Measurements from ENCODE around the gene EFTUD2. TPM values are rescaled to one million over a fixed set of nuclear protein-coding genes. Genes with fewer than 3 reads are reported as not detected.

EFTUD2 gene
- total RNA-seq, 1 donor from 2014 or later: 79.3 TPM

GRCh38 chr17:44905006-44906000, 6.1 kb upstream of the EFTUD2 start:
- Histone ChIP-seq H3K27me3 (ENCODE audit: control insufficient read depth in 3 of 3, insufficient read depth in 3 of 3, low read length in 3 of 3) (peaks cover 0 to 1% (median 0%) of the 10 kb centered on the region in 3 donors), H3K9ac (ENCODE audit: low read depth in 1 of 3, low read length in 3 of 3) (no peak overlapping the region), H3K27ac (ENCODE audit: low read depth, low read length) (no peak overlapping the region), H3K4me3 (ENCODE audit: low read length in 3 of 3) (no peak overlapping the region), H3K4me1 (ENCODE audit: control insufficient read depth in 3 of 3, insufficient read depth in 3 of 3, low read length in 3 of 3) (peaks cover under 1 to 6% (median 2%) of the 10 kb centered on the region in 3 donors), H3K36me3 (ENCODE audit: control insufficient read depth in 3 of 3, insufficient read depth in 3 of 3, low read length in 3 of 3) (no peaks in the 10 kb centered on the region), H3K9me3 (ENCODE audit: control insufficient read depth in 3 of 3, low read length in 3 of 3) (no peaks in the 10 kb centered on the region)

- Histone ChIP-seq H3K27me3 (ENCODE audit: control insufficient read depth in 3 of 3, insufficient read depth in 3 of 3, low read length in 3 of 3) (no peaks in the 10 kb centered on the region), H3K9me3 (ENCODE audit: control insufficient read depth in 3 of 3, low read length in 3 of 3) (no peaks in the 10 kb centered on the region)
Measured at GRCh38 chr17:44904001-44904984, 5.0 kb upstream of the EFTUD2 start.

GRCh38 chr17:44903012-44903685, 3.9 kb upstream of the EFTUD2 start:
- no peak overlapping the region for H3K9ac ChIP-seq (ENCODE audit: low read depth in 1 of 3, low read length in 3 of 3)
- H3K36me3 ChIP-seq (ENCODE audit: control insufficient read depth in 3 of 3, insufficient read depth in 3 of 3, low read length in 3 of 3): peaks cover 0 to 2% (median 0%) of the 10 kb centered on the region in 3 donors
- no peak overlapping the region for H3K4me3 ChIP-seq (ENCODE audit: low read length in 3 of 3)
- H3K27ac ChIP-seq (ENCODE audit: low read depth, low read length): no peak overlapping the region
- H3K27me3 ChIP-seq (ENCODE audit: control insufficient read depth in 3 of 3, insufficient read depth in 3 of 3, low read length in 3 of 3): no peaks in the 10 kb centered on the region
- no peaks in the 10 kb centered on the region for H3K9me3 ChIP-seq (ENCODE audit: control insufficient read depth in 3 of 3, low read length in 3 of 3)
- H3K4me1 ChIP-seq (ENCODE audit: control insufficient read depth in 3 of 3, insufficient read depth in 3 of 3, low read length in 3 of 3): peaks cover 11 to 24% (median 12%) of the 10 kb centered on the region in 3 donors

More at GRCh38 chr17:44904001-44904984, 5.0 kb upstream of the EFTUD2 start:
- Histone ChIP-seq H3K27ac (ENCODE audit: low read depth, low read length) (no peak overlapping the region), H3K4me3 (ENCODE audit: low read length in 3 of 3) (no peak overlapping the region), H3K4me1 (ENCODE audit: control insufficient read depth in 3 of 3, insufficient read depth in 3 of 3, low read length in 3 of 3) (peaks cover 7 to 13% (median 8%) of the 10 kb centered on the region in 3 donors), H3K36me3 (ENCODE audit: control insufficient read depth in 3 of 3, insufficient read depth in 3 of 3, low read length in 3 of 3) (no peaks in the 10 kb centered on the region), H3K9ac (ENCODE audit: low read depth in 1 of 3, low read length in 3 of 3) (no peak overlapping the region)

- Histone ChIP-seq H3K27ac (ENCODE audit: low read depth, low read length) (no peak overlapping the region), H3K4me3 (ENCODE audit: low read length in 3 of 3) (no peak overlapping the region), H3K4me1 (ENCODE audit: control insufficient read depth in 3 of 3, insufficient read depth in 3 of 3, low read length in 3 of 3) (peaks cover 11 to 24% (median 12%) of the 10 kb centered on the region in 3 donors), H3K36me3 (ENCODE audit: control insufficient read depth in 3 of 3, insufficient read depth in 3 of 3, low read length in 3 of 3) (peaks cover 0 to 2% (median 0%) of the 10 kb centered on the region in 3 donors), H3K9ac (ENCODE audit: low read depth in 1 of 3, low read length in 3 of 3) (no peak overlapping the region), H3K27me3 (ENCODE audit: control insufficient read depth in 3 of 3, insufficient read depth in 3 of 3, low read length in 3 of 3) (no peaks in the 10 kb centered on the region), H3K9me3 (ENCODE audit: control insufficient read depth in 3 of 3, low read length in 3 of 3) (no peaks in the 10 kb centered on the region)
Measured at GRCh38 chr17:44902135-44902760, 3.0 kb upstream of the EFTUD2 start.

- Histone ChIP-seq H3K9me3 (ENCODE audit: control insufficient read depth in 3 of 3, low read length in 3 of 3) (no peaks in the 10 kb centered on the region), H3K4me1 (ENCODE audit: control insufficient read depth in 3 of 3, insufficient read depth in 3 of 3, low read length in 3 of 3) (peaks cover 11 to 23% (median 12%) of the 10 kb centered on the region in 3 donors), H3K27ac (ENCODE audit: low read depth, low read length) (no peak overlapping the region), H3K9ac (ENCODE audit: low read depth in 1 of 3, low read length in 3 of 3) (no peak overlapping the region), H3K36me3 (ENCODE audit: control insufficient read depth in 3 of 3, insufficient read depth in 3 of 3, low read length in 3 of 3) (peaks cover 0 to 2% (median 0%) of the 10 kb centered on the region in 3 donors), H3K4me3 (ENCODE audit: low read length in 3 of 3) (no peak overlapping the region), H3K27me3 (ENCODE audit: control insufficient read depth in 3 of 3, insufficient read depth in 3 of 3, low read length in 3 of 3) (no peaks in the 10 kb centered on the region)
Measured at GRCh38 chr17:44901411-44901921, 2.2 kb upstream of the EFTUD2 start.

GRCh38 chr17:44900894-44901293, 1.6 kb upstream of the EFTUD2 start:
- Histone ChIP-seq H3K27ac (ENCODE audit: low read depth, low read length) (no peak overlapping the region), H3K36me3 (ENCODE audit: control insufficient read depth in 3 of 3, insufficient read depth in 3 of 3, low read length in 3 of 3) (peaks cover under 1 to 2% (median under 1%) of the 10 kb centered on the region in 3 donors), H3K4me1 (ENCODE audit: control insufficient read depth in 3 of 3, insufficient read depth in 3 of 3, low read length in 3 of 3) (peaks cover 11 to 17% (median 12%) of the 10 kb centered on the region in 3 donors), H3K9ac (ENCODE audit: low read depth in 1 of 3, low read length in 3 of 3) (no peak overlapping the region), H3K27me3 (ENCODE audit: control insufficient read depth in 3 of 3, insufficient read depth in 3 of 3, low read length in 3 of 3) (no peaks in the 10 kb centered on the region), H3K4me3 (ENCODE audit: low read length in 3 of 3) (no peak overlapping the region), H3K9me3 (ENCODE audit: control insufficient read depth in 3 of 3, low read length in 3 of 3) (no peaks in the 10 kb centered on the region)

- Histone ChIP-seq H3K4me1 (ENCODE audit: control insufficient read depth in 3 of 3, insufficient read depth in 3 of 3, low read length in 3 of 3) (peaks cover 11 to 17% (median 12%) of the 10 kb centered on the region in 3 donors), H3K9ac (ENCODE audit: low read depth in 1 of 3, low read length in 3 of 3) (peak overlapping the region; percentile 95 to 97 (median 97)), H3K27ac (ENCODE audit: low read depth, low read length) (peak overlapping the region; percentile 98), H3K4me3 (ENCODE audit: low read length in 3 of 3) (peak overlapping the region; percentile 98 to 99 (median 98)), H3K9me3 (ENCODE audit: control insufficient read depth in 3 of 3, low read length in 3 of 3) (no peaks in the 10 kb centered on the region), H3K36me3 (ENCODE audit: control insufficient read depth in 3 of 3, insufficient read depth in 3 of 3, low read length in 3 of 3) (peaks cover 2 to 10% (median 4%) of the 10 kb centered on the region in 3 donors), H3K27me3 (ENCODE audit: control insufficient read depth in 3 of 3, insufficient read depth in 3 of 3, low read length in 3 of 3) (no peaks in the 10 kb centered on the region)
Measured at GRCh38 chr17:44898768-44899073, 524 bp downstream of the EFTUD2 start.

- H3K4me1 ChIP-seq (ENCODE audit: control insufficient read depth in 3 of 3, insufficient read depth in 3 of 3, low read length in 3 of 3): peaks cover 5 to 12% (median 5%) of the 10 kb centered on the region in 3 donors
- no peak overlapping the region for H3K27ac ChIP-seq (ENCODE audit: low read depth, low read length)
- no peak overlapping the region for H3K9ac ChIP-seq (ENCODE audit: low read depth in 1 of 3, low read length in 3 of 3)
- no peaks in the 10 kb centered on the region for H3K9me3 ChIP-seq (ENCODE audit: control insufficient read depth in 3 of 3, low read length in 3 of 3)
- peaks cover 5 to 27% (median 13%) of the 10 kb centered on the region in 3 donors for H3K36me3 ChIP-seq (ENCODE audit: control insufficient read depth in 3 of 3, insufficient read depth in 3 of 3, low read length in 3 of 3)
- no peaks in the 10 kb centered on the region for H3K27me3 ChIP-seq (ENCODE audit: control insufficient read depth in 3 of 3, insufficient read depth in 3 of 3, low read length in 3 of 3)
- H3K4me3 ChIP-seq (ENCODE audit: low read length in 3 of 3): no peak overlapping the region
Measured at GRCh38 chr17:44894642-44895041, 4.6 kb downstream of the EFTUD2 start.

GRCh38 chr17:44892250-44892649, 7.0 kb downstream of the EFTUD2 start:
- H3K4me1 ChIP-seq (ENCODE audit: control insufficient read depth in 3 of 3, insufficient read depth in 3 of 3, low read length in 3 of 3): peaks cover 0 to under 1% (median 0%) of the 10 kb centered on the region in 3 donors
- no peaks in the 10 kb centered on the region for H3K27me3 ChIP-seq (ENCODE audit: control insufficient read depth in 3 of 3, insufficient read depth in 3 of 3, low read length in 3 of 3)
- H3K4me3 ChIP-seq (ENCODE audit: low read length in 3 of 3): no peak overlapping the region
- H3K27ac ChIP-seq (ENCODE audit: low read depth, low read length): no peak overlapping the region
- H3K36me3 ChIP-seq (ENCODE audit: control insufficient read depth in 3 of 3, insufficient read depth in 3 of 3, low read length in 3 of 3): peaks cover 3 to 33% (median 19%) of the 10 kb centered on the region in 3 donors
- H3K9me3 ChIP-seq (ENCODE audit: control insufficient read depth in 3 of 3, low read length in 3 of 3): no peaks in the 10 kb centered on the region
- H3K9ac ChIP-seq (ENCODE audit: low read depth in 1 of 3, low read length in 3 of 3): no peak overlapping the region

Measured in skeletal muscle tissue (tissue), 4 donors.